ENCODE data around the gene RTTN. TPM values are rescaled to one million over a fixed set of nuclear protein-coding genes. Genes with fewer than 3 reads are reported as not detected.
A peak's percentile ranks its signal among the peaks of the same experiment; 100 is the strongest.

The RTTN gene
- total RNA-seq, 2 experiments from 2014 or later = 27.0 to 27.2 TPM

DNA sequence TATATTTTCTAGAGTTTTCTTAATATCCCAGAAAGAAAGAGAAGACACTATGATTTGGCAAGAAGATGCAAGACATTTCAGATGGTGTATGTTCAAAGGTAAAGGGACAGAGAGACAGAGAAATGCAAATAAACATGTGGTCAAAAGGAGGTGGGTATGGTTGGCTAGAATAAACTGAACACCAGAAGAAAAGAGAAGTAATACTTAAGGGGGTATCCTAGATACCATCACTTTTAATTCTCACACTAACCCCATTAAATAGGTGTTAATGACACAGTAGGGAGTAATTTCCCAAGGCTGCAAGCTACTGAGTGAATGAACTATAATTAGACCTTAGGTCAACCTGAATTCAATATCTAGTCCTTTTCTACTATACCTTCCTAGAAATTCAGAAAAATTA is 146.6 kb downstream of the RTTN start:
- Mint-ChIP-seq H3K36me3 (ENCODE audit: low read depth) (peaks cover 31% of the 10 kb centered on the region), H3K9me3 (no peaks in the 10 kb centered on the region), H3K27me3 (no peaks in the 10 kb centered on the region), H3K4me1 (ENCODE audit: low read depth) (no peaks in the 10 kb centered on the region), H3K27ac (no peak overlapping the region), H3K4me3 (no peak overlapping the region)
- CTCF ChIA-PET = no interaction called here
- no peak for DNase-seq
- ATAC-seq = no peak
- intact Hi-C loops (cut with micrococcal nuclease) = no loop called here
- POLR2A ChIA-PET = no interaction called here
- TF ChIP-seq, protein P1, sequence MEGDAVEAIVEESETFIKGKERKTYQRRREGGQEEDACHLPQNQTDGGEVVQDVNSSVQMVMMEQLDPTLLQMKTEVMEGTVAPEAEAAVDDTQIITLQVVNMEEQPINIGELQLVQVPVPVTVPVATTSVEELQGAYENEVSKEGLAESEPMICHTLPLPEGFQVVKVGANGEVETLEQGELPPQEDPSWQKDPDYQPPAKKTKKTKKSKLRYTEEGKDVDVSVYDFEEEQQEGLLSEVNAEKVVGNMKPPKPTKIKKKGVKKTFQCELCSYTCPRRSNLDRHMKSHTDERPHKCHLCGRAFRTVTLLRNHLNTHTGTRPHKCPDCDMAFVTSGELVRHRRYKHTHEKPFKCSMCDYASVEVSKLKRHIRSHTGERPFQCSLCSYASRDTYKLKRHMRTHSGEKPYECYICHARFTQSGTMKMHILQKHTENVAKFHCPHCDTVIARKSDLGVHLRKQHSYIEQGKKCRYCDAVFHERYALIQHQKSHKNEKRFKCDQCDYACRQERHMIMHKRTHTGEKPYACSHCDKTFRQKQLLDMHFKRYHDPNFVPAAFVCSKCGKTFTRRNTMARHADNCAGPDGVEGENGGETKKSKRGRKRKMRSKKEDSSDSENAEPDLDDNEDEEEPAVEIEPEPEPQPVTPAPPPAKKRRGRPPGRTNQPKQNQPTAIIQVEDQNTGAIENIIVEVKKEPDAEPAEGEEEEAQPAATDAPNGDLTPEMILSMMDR (IDR thresholded peaks at IDR 0.05) = no peak

DNA sequence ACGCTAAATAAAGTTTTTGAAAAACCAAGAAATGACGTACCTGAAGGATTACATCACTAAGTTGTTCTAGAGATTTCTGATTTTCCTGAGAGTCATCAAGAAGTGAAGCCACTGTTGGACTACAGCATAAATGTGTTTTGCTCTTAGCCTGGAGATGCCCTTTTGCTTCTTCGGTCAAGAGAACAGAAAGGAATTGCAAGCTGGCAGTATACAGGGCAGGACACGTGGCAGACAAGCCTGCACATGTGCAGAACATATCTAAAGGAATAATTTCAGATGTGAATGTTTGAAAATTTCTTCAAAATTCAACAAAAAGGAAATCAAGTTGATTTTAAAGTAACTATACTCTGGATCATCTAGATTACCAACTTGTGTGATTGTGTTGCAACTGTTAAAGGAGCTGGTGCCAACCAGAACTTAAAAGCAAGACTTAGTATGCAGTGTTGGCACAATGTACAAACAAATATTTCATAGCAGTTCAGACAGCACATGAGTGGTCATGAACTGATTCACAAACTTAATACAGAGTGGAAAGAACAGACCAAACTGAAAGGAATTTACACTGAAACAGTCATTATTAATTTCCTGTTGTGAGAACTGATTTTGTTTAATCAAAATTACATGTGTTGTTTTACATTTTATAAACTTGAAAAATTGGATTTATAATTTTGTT is 157.4 kb downstream of the RTTN start:
- ChIA-PET POLR2A (no interaction called here), CTCF (no interaction called here)
- H3K27ac Mint-ChIP-seq = no peak overlapping the region
- peaks cover 26% of the 10 kb centered on the region for H3K36me3 Mint-ChIP-seq (ENCODE audit: low read depth)
- H3K4me3 Mint-ChIP-seq = no peak overlapping the region
- intact Hi-C loops (cut with micrococcal nuclease) = no loop called here
- no peaks in the 10 kb centered on the region for H3K4me1 Mint-ChIP-seq (ENCODE audit: low read depth)
- H3K9me3 Mint-ChIP-seq = no peaks in the 10 kb centered on the region
- no peak for DNase-seq
- ATAC-seq = no peak
- TF ChIP-seq, protein P1 (IDR thresholded peaks at IDR 0.05) = no peak
- no peaks in the 10 kb centered on the region for H3K27me3 Mint-ChIP-seq

DNA sequence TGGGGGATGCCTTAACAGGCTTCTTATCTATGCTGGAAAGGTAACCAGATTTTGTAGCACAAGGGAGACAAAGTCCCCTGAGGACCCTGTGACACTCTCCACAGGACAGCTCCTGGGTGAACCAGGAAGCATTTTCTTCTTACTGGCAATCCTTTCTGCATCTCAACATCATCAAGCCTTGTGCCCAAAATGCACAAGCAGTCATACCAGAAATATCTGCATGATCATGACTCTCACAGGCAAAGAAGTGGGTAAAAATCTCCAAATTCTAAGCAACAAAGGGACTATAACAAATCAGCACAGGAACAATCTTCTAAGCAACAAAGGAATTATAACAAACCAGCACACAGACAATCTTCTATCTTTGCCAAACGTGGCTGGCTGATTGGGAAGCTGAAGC is 158.7 kb downstream of the RTTN start:
- no peak overlapping the region for H3K4me3 Mint-ChIP-seq

DNA sequence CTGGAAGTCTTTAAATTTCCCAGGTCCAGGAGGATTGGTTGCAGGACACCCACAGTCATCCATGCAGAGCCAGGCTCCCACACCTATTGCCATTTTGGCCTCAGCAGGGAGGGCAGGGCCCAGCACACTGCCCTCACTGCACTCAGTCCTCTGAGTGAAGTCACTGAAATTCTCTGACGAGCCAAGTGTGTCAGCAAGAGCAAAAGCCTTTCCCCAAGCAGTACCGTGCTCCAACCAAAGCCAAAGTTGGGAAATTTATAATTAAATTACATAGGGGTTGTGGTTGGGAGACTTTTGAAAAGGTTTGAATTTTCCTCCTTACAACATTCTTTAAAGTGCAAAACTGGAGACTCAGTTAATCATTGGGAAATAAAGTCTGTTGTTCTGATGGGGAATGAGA is 159.3 kb downstream of the RTTN start:
- no peak overlapping the region for H3K4me3 Mint-ChIP-seq
- ATAC-seq (no peak), DNase-seq (no peak)
- peaks cover 27% of the 10 kb centered on the region for H3K36me3 Mint-ChIP-seq (ENCODE audit: low read depth)
- no peaks in the 10 kb centered on the region for H3K9me3 Mint-ChIP-seq
- TF ChIP-seq, protein P1 (IDR thresholded peaks at IDR 0.05) = no peak
- H3K27me3 Mint-ChIP-seq = no peaks in the 10 kb centered on the region
- CTCF ChIA-PET = no interaction called here
- intact Hi-C loops (cut with micrococcal nuclease) = no loop called here
- no peaks in the 10 kb centered on the region for H3K4me1 Mint-ChIP-seq (ENCODE audit: low read depth)
- no peak overlapping the region for H3K27ac Mint-ChIP-seq
- POLR2A ChIA-PET = no interaction called here

More for the DNA sequence above, 158.7 kb downstream of the RTTN start:
- ChIA-PET CTCF (no interaction called here), POLR2A (no interaction called here)
- Mint-ChIP-seq H3K27me3 (no peaks in the 10 kb centered on the region), H3K4me1 (ENCODE audit: low read depth) (no peaks in the 10 kb centered on the region), H3K36me3 (ENCODE audit: low read depth) (peaks cover 30% of the 10 kb centered on the region), H3K9me3 (no peaks in the 10 kb centered on the region), H3K27ac (no peak overlapping the region)
- TF ChIP-seq, protein P1 (IDR thresholded peaks at IDR 0.05) = no peak
- DNase-seq = no peak
- intact Hi-C loops (cut with micrococcal nuclease) = no loop called here
- no peak for ATAC-seq

DNA sequence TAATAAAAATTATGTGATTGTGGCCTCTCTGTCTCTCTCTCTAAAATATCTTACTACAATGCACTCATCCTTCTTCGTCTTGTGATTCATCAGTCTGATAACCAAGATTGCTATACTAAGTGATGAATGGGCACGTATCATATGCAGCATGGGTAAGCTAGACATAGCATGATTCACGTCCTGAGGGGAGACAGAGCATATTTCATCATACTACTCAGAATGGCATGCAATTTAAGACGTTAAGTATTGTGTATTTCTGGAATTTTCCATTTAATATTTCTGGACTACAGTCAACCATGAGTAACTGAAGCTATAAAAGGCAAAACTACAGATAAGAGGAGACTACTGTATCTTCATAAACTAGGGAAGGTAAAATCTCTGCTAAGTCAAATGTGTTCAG is 160.9 kb downstream of the RTTN start:
- TF ChIP-seq, protein P1 (IDR thresholded peaks at IDR 0.05) = no peak
- ATAC-seq = peak; percentile 87
- H3K36me3 Mint-ChIP-seq (ENCODE audit: low read depth) = peaks cover 12% of the 10 kb centered on the region
- no peak for DNase-seq
- no peaks in the 10 kb centered on the region for H3K4me1 Mint-ChIP-seq (ENCODE audit: low read depth)
- no peak overlapping the region for H3K4me3 Mint-ChIP-seq
- H3K27me3 Mint-ChIP-seq = no peaks in the 10 kb centered on the region
- ChIA-PET POLR2A (no interaction called here), CTCF (no interaction called here)
- intact Hi-C loops (cut with micrococcal nuclease) = no loop called here
- no peak overlapping the region for H3K27ac Mint-ChIP-seq
- H3K9me3 Mint-ChIP-seq = no peaks in the 10 kb centered on the region

Data from activated CD8-positive, alpha-beta T cell treated with anti-CD3 and anti-CD28 coated beads for 36 hours (primary cell).